Lung (tissue), 12 donors: ENCODE results near the gene FHAD1. TPM values are rescaled to one million over a fixed set of nuclear protein-coding genes. Genes with fewer than 3 reads are reported as not detected.

Experiments
- ATAC-seq: fragments of 200-7000 bp; cut with Tn5 transposase; one replicate; pipeline ENCODE4 v1.9.1; 2020; ENCODE audit warnings: moderate number of reproducible peaks; ENCODE audit not compliant: insufficient read depth, low FRiP score
- DNase-seq, 3 donors: peaks; one replicate each; pipeline ENCODE4 v3.0.0-alpha.2; 2013 to 2017
- H3K27ac ChIP-seq, 2 donors: one replicate each; pipeline ENCODE4 v1.5.1; 2013; ENCODE audit warnings: mild to moderate bottlenecking in 2 of 2, moderate library complexity in 2 of 2, control low read depth in 1 of 2, inconsistent platforms in 1 of 2, low read depth in 1 of 2, low read length in 1 of 2
- H3K27me3 ChIP-seq, 3 donors: one replicate each; pipeline ENCODE4 v1.5.1; 2013; ENCODE audit warnings: low read length in 2 of 3; ENCODE audit not compliant: control insufficient read depth in 3 of 3, insufficient read depth in 3 of 3
- H3K36me3 ChIP-seq, 4 donors: one replicate each; pipeline ENCODE4 v1.5.1; 2013; ENCODE audit warnings: low read length in 4 of 4, mild to moderate bottlenecking in 1 of 4, moderate library complexity in 1 of 4; ENCODE audit not compliant: control insufficient read depth in 4 of 4, insufficient read depth in 4 of 4
- H3K4me1 ChIP-seq, 5 donors: one replicate each; pipeline ENCODE4 v1.5.1; 2013; ENCODE audit warnings: low read length in 5 of 5, mild to moderate bottlenecking in 2 of 5, moderate library complexity in 1 of 5; ENCODE audit not compliant: control insufficient read depth in 5 of 5, insufficient read depth in 5 of 5
- H3K4me3 ChIP-seq: one replicate; pipeline ENCODE4 v1.5.1; 2013; ENCODE audit warnings: mild to moderate bottlenecking, control low read depth, moderate library complexity
- H3K9ac ChIP-seq, 2 donors: one replicate each; pipeline ENCODE4 v1.5.1; 2013; ENCODE audit warnings: low read length in 2 of 2, control low read depth in 1 of 2; ENCODE audit not compliant: insufficient read depth in 1 of 2
- H3K9me3 ChIP-seq, 4 donors: one replicate each; pipeline ENCODE4 v1.5.1; 2013; ENCODE audit warnings: low read length in 3 of 4, mild to moderate bottlenecking in 1 of 4, moderate library complexity in 1 of 4; ENCODE audit not compliant: control insufficient read depth in 4 of 4, insufficient read depth in 3 of 4
- WGBS, 2 donors: extraction: QIAGEN DNeasy Blood & Tissue Kit; methylation state at CpG; one replicate each; pipeline ENCODE4 v1.1.7; 2013; 5-methylcytosine and 5-hydroxymethylcytosine counted together
- polyA plus RNA-seq, 2 donors: library from polyadenylated mRNA; stranded (reverse); fragments of 200-250 nt; gene quantifications; one replicate each; pipeline ENCODE4 v1.2.1, GENCODE V29; 2013
- total RNA-seq, 2 donors: library from RNA; depleted of rRNA in 1 of 2; stranded (reverse); fragments of >200 nt in 1 of 2; gene quantifications; one replicate each; pipeline ENCODE4 v1.2.1, GENCODE V29; 2014 to 2021
- TF ChIP-seq, protein P1 (sequence below): IDR thresholded peaks from 2 replicates; pipeline ENCODE4 v1.5.1; 2012; ENCODE audit warnings: mild to moderate bottlenecking; ENCODE audit errors: control extremely low read depth, extremely low read depth
- donor health status: control.
- donor health status: control.
- donor health status: Bipolar disorder and iron deficiency.
- donor health status: healthy.
- donor health status: DM: yes; HTN: yes; CAD: no.

FHAD1 gene
- total and polyA plus RNA-seq, 4 donors: 4.4 to 25.9 (median 9.2) TPM

DNA sequence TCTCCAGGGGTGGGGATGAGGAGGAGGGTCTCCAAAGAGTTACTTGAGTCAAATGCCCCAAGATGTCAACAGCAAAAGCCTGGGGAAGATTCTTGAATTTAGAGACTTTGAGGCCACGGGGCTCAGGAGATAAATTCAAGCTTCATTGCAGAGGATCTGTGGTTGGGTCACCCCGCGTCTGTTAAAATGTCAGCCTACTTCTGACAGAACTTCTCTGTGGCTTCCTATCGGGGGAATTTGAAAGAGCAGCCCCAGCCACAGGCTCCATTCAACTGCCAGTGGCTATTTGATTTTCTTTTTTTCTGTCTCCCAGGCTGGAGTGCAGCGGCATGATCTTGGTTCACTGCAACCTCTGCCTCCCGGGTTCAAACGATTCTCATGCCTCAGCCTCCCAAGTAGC is 100.2 kb downstream of the FHAD1 start:
- Histone ChIP-seq H3K27ac (no peak overlapping the region), H3K9me3 (no peaks in the 10 kb centered on the region), H3K27me3 (no peaks in the 10 kb centered on the region), H3K4me3 (no peak overlapping the region), H3K4me1 (peaks cover 0 to 5% (median 0%) of the 10 kb centered on the region in 5 donors), H3K9ac (no peak overlapping the region), H3K36me3 (no peaks in the 10 kb centered on the region)
- 42 to 73% methylated on average over 7 of the region's 7 CpGs for WGBS, 2 donors
- TF ChIP-seq, protein P1, sequence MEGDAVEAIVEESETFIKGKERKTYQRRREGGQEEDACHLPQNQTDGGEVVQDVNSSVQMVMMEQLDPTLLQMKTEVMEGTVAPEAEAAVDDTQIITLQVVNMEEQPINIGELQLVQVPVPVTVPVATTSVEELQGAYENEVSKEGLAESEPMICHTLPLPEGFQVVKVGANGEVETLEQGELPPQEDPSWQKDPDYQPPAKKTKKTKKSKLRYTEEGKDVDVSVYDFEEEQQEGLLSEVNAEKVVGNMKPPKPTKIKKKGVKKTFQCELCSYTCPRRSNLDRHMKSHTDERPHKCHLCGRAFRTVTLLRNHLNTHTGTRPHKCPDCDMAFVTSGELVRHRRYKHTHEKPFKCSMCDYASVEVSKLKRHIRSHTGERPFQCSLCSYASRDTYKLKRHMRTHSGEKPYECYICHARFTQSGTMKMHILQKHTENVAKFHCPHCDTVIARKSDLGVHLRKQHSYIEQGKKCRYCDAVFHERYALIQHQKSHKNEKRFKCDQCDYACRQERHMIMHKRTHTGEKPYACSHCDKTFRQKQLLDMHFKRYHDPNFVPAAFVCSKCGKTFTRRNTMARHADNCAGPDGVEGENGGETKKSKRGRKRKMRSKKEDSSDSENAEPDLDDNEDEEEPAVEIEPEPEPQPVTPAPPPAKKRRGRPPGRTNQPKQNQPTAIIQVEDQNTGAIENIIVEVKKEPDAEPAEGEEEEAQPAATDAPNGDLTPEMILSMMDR: no peak
- ATAC-seq (no peak), DNase-seq (no peak)

DNA sequence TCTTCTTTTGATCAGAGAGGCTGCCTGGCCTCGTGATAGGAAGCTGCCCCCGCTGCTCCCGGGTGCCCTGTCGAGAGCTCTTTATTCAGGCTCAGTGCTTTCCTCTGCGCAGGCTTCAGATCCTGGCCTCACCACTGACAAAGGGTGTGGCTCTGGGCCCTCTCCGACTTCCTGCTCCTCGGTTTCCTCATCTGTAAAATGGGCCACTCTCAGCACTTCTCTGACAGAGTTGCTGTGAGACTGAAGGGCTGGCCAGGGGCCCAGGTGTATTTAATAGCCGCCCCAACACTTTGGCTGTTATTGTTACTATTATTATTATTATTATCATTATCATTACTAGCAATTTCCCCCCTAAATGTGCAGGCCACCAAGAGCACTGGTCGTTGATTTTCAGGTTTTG is 101.6 kb downstream of the FHAD1 start:
- peaks cover 0 to 7% (median 0%) of the 10 kb centered on the region in 5 donors for H3K4me1 ChIP-seq
- no peak overlapping the region for H3K9ac ChIP-seq
- H3K4me3 ChIP-seq: no peak overlapping the region
- no peaks in the 10 kb centered on the region for H3K36me3 ChIP-seq
- ATAC-seq (no peak), DNase-seq (no peak)
- 92 to 93% methylated on average over 9 of the region's 9 CpGs for WGBS, 2 donors
- no peaks in the 10 kb centered on the region for H3K27me3 ChIP-seq
- no peaks in the 10 kb centered on the region for H3K9me3 ChIP-seq
- H3K27ac ChIP-seq: no peak overlapping the region
- TF ChIP-seq, protein P1: no peak

DNA sequence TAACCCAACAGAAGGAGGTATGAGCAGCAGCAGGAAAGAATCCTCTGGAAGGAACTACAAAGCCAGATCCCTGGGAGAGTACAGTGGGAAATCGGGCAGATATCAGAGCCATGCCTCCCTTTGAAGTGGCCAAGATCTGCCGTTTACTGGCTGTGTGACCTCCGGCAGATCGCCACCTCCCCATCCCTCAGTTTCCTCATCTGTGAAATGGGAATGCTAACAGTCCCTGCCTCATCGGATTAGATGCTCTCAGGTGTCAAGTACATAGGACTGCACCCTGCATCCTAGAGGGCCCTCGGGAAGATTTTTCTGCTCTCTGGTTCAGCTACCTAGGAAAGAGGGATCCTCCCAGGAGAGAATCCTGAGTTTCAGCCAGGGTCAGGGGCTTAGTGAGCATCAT is 102.1 kb downstream of the FHAD1 start:
- Histone ChIP-seq H3K27me3 (no peaks in the 10 kb centered on the region), H3K27ac (no peak overlapping the region), H3K9me3 (no peaks in the 10 kb centered on the region), H3K4me1 (peaks cover 0 to 5% (median 0%) of the 10 kb centered on the region in 5 donors), H3K4me3 (no peak overlapping the region), H3K9ac (no peak overlapping the region), H3K36me3 (no peaks in the 10 kb centered on the region)
- TF ChIP-seq, protein P1: no peak
- DNase-seq (no peak), ATAC-seq (no peak)
- 95% methylated on average over 6 of the region's 6 CpGs for WGBS, 2 donors

DNA sequence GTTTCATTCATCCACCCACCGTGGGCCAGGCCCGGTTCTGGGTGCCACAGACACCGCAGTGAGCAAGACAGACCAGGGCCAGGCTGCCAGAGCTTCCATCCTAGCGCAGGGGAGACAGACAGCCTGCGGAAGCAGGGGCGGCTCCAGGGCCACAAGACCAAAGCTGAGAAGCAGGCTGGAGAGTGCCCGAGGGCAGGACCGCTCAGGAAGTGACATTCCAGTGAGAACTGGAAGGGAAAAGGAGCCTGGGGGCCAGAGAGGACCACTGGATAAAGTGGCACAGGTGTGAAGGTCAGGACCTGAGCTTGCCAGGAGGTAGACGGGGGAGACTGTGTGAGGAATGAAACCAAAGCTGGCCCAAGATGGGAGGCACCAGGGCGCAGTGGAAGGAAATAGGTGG is 103.1 kb downstream of the FHAD1 start:
- Histone ChIP-seq H3K4me3 (no peak overlapping the region), H3K9ac (no peak overlapping the region), H3K36me3 (no peaks in the 10 kb centered on the region), H3K9me3 (no peaks in the 10 kb centered on the region), H3K27me3 (no peaks in the 10 kb centered on the region), H3K4me1 (peaks cover 0 to 5% (median 0%) of the 10 kb centered on the region in 5 donors), H3K27ac (no peak overlapping the region)
- DNase-seq (no peak), ATAC-seq (no peak)
- 92 to 95% methylated on average over 10 of the region's 10 CpGs for WGBS, 2 donors
- TF ChIP-seq, protein P1: no peak
